NCI-H1436 treated with DMSO at 0.1 percent for 48 hours (cell line): ENCODE results near the gene EHBP1.
A peak's percentile ranks its signal among the peaks of the same experiment; 100 is the strongest.
"Not testable (repeated sequence)": the region's sequence is repeated elsewhere in the genome, so short reads cannot be mapped to it uniquely, and the experiment has no call there.

ENCODE experiments used
- DNase-seq: peaks from one replicate; lab custom pipeline; 2025; lab: John Stamatoyannopoulos, UW

EHBP1 gene

DNA sequence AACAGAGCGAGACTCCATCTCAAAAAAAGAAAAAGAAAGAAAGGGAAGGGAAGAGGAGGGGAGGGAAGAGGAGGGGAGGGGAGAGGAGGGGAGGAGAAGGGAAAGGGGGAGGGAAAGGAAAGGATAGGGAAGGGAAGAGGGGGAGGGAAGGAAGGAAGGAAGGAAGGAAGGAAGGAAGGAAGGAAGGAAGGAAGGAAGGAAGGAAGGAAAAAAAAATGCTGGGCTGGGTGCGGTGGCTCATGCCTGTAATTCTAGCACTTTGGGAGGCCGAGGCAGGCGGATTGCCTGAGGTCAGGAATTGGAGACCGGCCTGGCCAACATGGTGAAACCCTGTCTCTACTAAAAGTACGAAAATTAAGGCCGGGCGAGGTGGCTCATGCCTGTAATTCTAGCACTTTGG, 314.2 kb downstream of the EHBP1 start:
- not testable (repeated sequence) for DNase-seq

DNA sequence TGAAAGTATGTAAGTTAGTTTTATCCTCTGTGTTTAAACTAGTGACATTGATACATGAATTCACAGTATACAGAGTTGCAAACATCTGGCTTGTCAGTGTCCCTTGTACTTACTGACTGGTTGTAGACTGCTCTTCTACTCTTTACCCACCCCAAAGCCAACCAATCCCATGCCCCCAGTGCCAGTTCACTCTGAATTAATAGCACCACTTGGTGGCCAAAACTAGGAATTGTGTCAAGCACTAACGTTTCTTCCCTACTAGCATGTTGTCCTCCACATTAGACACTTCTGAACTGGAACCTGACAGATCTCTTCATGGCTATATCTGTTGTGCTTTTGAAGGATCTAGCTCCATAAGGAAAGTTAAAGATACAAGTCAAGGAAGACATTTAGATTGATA, 317.9 kb downstream of the EHBP1 start:
- no peak for DNase-seq

DNA sequence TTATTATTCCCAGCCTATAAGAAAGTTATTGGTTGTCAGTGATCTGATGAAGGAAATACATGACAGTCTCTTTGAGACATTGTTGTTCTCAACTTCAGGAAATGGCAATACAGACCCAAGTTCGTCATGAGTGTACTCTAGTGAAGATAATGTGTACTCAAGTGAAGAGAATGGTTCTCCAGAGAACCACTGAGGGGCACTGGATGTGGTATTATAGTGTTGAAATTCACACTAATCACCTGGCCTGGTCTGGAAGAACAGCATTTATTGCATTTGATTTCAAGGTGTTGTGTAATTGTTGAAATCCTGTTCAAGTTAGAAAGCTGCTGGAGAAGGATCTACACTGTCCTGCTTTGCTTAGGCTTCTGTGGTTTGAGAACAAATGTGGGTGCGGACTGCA, 321.7 kb downstream of the EHBP1 start:
- DNase-seq, result no peak

DNA sequence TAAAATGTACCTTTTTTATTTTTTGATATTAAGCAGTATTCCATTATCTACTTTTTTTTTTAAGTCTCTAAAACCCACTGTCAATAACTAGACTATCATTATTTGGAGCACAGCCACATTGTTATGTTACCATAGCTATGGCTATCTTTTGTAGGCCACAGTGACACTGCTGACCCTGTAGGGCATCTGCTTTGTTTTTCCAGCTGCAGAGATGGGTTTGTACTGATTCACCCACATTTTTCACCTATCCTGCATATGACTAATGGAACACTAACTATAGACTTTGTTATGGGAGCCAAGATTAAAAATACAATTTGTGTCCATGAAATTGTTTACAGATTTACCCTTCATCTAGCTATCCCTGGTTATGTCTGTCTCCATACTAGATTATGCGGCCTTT, 323.5 kb downstream of the EHBP1 start:
- DNase-seq, result no peak

DNA sequence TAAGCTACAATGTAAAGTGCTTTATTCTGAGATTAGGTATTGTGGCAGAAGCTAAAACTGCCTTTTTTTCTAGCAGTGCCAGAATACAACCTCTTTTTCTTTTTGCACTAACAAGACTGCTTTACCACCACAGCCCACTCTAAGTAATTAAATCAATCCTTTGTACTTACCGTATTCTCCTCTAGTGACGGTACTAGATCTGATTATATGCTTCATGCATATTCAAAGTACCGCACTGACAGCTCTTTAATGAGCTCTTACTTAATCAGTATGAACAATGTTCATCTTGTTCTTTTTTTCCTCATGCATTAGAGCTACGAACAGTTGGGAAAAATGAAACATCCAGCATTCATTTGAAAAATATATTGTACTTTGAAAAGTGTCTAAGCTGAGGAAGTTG, 329.0 kb downstream of the EHBP1 start:
- no peak for DNase-seq

DNA sequence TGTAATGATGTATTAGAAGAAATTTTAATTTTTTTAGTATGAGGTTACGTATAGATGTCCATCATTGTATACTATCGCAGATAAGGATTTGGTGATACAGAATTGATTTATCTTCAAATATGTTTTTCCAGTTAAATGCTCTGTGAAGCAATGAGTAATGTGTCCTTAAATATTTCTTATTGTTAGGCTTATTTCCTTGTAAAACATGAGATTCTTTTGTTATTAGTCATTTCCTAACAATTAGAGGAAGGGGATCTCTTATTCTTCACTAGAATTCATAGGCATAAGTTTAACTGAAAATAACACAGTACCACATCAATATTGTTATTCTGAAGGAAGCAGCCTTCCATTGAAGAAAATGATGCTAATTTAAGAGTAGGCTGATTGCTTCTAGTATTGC, 329.7 kb downstream of the EHBP1 start:
- DNase-seq, result no peak

DNA sequence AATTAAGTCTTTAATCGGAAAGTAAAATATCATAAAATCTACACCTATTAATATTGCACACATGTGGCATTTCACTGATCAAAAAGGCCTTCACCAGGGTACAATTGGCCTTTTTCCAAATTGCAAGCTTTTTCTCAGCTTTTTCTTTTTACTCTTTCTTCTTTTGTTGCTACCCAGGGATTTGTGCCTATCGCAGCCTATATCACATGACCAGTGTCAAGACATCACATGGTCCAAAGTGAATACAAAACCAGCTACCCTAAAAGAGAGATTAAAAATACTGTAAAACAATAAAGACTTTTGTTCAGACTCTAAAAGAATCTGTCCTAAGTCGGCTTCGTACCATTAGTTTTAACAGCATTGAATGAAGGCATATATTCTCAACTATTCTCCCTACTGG, 330.1 kb downstream of the EHBP1 start:
- DNase-seq, result no peak

DNA sequence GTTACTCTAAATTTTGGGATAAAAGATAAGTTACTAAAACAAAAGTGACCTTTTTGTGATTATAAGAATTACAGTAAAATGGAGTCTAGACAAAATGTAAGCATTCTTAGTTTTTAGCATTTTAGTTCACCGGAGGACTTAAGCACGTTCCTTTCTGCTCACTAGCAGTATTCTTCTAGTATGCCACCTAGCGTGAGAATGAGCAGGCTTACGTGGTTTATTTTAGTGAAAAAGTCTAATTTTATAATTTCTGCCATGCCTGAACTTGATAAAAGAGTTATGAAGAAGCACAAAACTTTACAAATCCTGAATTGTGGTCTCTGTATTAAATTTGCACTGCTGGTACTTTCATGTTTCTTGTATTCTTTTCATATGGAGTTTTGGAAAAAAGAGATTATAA, 332.5 kb downstream of the EHBP1 start:
- no peak for DNase-seq

DNA sequence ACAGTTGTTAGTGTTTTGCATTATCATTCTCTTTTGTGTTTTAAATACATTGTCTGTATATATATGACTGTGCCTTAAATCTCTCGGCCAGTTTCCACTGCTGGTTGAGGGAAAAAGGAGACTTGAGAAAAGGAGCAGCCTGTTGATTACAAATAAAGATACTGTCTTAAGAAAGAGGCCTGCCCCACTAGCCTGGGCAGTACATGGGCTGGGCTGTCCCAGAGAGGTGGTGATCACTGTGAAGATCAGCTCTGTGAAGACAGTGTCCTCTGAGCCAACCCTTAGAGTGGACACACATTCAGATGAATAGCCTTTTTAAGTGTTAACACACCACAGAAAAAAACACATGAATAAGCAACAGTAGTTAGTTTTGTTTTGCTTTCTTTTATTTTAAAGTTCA, 335.1 kb downstream of the EHBP1 start:
- no peak for DNase-seq

DNA sequence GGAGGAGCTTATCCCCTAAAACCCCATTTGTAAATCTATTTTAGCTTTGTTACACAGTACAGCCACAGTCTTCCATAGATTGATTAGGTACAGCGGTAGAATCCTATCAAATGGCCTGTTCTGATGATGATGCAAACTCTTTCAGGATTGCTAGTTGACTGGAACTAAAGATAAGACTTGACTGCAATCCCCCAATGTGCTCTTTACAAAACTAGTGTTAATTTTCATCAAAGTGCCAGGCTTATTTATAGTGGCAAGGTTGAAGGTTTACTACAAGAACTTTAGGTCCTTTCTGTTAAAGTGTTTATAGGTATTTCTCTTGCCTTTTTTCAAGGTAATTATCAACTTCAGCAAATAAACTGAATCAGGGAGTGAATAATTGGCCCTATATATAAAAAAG, 336.1 kb downstream of the EHBP1 start:
- DNase-seq, result no peak

DNA sequence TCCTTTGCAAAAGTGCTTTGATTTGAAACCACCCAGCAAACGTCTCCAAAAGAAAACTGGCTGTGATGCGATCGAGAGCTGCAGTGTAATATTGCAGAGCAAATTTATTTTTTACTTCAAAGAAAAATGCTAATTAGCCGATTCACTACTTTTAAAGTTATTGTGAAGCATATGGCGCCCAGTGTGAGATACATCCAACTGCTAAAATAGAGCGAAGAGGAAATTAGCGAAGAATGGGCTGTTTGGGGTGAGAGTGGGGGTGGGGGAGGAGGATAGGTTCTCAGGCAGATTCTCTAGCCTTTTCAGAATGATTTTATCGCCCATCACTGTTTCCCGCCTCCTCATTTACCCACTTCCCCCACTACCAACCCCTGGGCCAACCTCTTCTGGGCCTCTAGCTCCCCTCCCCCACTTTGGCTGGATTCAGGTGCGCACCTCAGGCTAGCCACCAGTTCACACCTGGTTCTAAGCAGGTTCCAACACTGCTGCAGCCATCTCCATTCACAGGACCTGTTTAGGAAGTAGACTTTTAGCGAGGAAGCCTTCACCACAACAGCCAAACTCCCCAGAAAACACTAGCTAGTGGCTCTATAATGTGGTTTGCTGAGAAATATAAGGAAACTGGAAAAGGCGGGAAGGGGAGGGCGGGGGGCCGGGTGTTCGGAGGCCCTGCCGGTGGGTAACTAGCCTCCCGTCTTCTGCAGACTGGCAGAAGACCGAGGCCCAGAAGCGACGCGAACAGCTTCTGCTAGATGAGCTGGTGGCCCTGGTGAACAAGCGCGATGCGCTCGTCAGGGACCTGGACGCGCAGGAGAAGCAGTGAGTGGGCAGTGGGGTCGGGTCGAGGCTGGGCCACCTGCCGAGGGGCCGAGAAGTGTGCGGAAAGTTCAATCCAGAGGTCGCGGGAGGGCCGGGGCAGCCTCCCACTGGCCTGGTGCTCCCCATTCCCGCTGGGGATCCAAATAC, 339.1 kb downstream of the EHBP1 start:
- no peak for DNase-seq

DNA sequence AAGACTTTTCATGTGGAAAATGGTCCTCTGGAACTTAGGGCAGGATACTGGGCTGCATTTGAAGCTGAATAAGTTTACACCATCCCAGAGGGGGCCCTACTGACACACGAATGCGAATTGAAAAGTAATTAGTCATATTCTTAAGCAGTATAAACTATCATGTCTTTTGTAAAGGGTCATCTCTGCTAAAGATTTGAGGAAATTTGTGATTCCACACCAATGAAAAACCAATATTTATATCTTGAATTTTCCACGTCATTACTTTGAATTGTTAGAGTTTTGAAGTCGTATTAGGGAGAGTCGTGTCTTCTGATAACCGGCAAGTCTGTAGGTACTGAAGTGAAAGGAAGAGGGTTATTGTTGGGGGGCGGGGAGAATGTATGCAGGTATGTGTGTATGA, 341.0 kb downstream of the EHBP1 start:
- no peak for DNase-seq

DNA sequence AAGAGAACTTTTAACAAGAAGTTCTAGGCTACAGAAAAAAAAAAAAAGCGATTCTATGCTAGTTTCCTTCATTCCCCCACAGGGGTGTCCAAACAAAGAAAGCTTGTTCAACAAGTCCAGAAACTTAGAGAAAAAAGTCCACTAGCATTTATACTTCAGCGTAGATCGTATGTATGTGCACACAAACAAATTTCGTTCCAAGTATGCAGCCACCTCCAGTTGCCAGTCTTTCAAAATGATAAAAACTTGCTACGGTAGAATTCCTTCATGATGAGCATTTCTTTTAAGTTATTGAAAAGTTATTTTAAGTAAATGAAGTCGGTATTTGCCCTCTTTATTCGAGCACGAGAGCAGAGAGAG, 341.4 kb downstream of the EHBP1 start:
- no peak for DNase-seq

DNA sequence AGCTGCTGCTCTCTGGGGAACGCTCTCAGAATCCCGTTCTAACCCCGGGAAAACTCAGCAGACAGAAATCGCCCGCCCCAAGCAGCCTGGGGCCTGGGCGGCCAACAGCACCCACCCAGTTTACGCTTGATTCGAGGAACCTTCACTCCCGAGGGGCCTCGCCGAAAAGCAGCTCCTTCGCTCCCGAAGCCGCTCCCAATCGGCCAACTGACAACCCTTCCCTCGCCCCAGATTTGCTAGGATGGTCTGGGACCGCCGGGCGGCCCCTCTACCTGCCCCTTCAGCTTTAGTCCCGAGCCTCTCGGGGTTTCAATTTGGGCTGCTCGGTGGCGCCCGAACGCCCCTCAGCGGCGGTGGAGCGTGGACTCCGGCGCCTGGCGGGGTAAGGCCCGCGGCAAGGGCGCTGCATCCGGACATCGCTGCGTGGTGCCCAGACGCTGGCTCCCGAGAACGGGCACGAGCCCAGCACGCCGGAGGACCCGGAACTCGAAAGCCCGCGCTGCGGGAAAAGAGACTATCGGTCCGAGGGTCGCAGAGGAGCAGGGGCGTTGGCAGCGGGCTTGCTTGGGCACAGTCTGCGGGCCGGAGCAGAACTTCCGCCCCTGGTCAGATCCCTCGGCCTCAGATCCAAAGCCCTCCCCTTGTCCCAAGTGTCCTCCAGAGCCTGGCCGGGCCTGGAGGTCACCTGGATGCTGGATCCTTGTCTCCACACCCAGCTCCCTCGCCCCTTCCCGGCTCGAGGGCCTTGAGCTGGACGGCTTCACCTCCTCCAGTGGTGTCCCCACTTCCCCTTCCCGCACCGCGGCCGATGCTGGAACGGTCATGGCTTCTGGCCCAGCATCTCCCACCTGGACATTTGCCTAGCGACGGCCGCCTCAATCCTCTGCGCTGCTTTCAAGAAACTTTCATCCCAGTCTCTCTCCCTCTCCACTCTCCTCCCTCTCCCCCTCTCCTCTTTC, 342.1 kb downstream of the EHBP1 start:
- no peak for DNase-seq

DNA sequence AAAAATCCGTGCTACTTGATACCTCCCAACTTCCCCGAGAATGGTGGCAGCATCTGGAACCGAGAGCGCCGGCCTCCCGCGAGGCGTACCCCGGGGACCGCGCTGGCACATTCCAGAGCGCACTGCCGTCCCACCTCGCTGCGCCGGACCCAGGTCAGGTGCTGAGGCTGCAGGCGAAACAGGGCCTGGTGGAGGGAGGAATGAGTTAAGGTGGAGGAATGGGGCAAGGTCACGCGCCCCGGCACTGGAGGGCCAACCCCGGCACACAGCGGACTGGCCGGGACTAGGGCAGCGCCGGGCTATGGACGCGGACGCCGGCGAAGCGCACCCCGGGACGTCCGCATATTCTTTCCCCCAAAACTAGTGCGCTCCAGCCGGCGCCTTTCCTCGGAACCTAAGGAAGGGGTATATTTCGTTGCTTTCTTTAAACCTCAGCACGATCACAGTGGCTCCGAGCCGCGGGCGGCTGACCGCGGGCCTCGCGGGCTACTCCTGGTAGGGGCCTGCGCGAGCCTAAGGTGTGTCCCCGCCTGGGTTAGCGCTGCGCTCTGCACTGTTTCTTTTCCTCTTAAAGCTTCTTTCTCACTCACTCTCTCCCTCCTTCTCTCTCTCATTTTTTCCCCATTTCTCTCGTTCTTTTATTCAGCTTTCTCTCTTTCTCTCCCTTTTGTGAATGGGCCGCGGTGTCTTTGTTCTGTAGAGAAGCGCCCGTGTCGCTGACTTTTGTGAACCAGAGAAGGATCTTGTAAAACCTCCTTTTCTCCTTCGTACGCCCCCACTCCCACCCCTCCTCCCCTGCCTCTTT, 343.1 kb downstream of the EHBP1 start:
- no peak for DNase-seq

DNA sequence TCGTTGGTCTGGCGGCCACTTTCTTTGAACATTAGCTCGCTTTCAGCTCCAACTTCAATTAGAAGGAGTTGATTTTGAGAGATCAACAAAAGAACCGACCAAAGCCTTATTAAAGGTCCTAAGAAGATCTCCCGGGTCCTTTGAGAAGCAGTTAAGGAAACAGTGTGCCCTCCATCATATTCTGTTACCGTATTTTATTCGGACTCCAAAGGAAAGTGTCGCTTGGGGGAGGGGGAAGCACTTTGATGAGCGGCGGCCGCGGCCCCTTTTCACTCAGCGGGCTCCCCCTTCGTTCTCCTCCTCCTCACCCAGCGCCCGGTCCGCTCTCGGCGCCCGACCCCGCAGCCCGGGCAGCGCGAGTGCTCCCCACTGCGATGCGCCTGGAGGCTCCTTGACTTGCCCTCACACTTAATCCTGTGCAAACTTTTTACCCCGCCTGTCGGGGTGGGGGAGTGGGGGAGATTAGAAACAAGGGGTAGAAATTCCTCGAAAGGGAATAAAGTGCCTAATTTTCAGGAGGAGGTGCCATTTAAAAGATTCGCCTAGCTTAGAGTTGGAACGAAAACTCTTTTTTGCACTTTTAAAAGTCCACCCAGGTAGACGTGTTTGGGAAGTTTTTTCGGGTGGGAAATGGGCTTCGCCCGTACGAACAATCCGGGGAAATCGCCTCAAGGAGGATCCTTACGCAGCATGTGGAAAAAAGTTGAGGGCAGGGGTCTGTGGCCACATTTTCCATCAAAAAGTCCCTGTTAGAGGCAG, 343.9 kb downstream of the EHBP1 start:
- no peak for DNase-seq

DNA sequence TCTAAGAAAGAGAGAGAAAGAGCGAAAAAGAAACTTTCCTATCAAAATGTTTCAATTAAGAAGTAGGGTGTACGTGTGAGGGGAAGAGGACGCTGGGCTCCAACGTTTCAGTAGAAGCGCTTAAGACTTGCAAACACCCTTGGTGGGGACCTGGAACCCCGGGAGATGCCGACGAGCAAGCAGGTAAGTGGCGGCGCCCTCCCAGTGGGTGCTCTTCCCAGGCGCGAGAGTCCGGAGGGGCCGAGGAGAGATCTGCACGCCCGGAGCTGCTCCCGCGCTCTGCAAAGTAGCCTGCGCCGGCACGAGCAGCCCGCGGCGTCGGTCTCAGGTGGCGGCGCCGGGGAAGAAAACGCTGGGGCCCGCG, 344.4 kb downstream of the EHBP1 start:
- DNase-seq, result no peak

DNA sequence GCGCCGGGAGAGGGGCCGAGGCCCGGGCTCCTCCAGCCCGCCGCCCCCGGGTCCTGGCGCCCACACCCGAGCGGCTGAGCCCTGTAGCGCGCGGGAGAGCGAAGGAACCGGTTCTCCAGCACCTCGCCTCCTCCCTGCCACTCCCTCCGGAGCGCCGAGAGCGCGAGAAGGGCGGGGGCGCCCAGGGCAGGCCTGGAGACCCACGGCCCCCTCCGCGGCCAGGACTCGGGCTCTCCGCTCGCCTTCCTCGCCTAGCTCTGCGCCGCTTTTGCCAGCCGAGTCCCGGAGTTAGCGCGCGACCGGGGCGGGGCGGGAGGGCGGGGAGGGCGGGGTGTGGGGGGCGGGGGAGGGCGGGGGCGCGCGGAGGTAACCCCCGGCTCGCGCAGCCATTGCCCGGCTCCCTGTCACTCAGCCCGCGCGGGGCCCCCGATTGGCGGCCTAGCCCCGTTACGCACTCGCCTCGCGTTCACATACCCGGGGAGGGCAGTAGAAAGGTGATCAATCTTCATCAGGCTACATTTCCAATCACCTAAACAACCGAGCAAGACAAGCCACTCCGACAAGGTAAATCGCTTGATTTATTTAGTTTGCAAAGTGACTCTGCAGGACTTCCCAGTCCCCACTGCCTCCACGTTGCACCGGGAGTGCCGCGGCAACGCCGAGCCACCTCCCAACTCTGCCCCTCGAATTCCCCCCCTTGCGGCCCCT, 345.0 kb downstream of the EHBP1 start, which contains the start of gene OTX1:
TSS of gene OTX1 (plus strand) at position 497 of the 708 bp plus-strand sequence. CDS start 2,161 bp downstream, outside the sequence.
- peak; percentile 22 for DNase-seq

DNA sequence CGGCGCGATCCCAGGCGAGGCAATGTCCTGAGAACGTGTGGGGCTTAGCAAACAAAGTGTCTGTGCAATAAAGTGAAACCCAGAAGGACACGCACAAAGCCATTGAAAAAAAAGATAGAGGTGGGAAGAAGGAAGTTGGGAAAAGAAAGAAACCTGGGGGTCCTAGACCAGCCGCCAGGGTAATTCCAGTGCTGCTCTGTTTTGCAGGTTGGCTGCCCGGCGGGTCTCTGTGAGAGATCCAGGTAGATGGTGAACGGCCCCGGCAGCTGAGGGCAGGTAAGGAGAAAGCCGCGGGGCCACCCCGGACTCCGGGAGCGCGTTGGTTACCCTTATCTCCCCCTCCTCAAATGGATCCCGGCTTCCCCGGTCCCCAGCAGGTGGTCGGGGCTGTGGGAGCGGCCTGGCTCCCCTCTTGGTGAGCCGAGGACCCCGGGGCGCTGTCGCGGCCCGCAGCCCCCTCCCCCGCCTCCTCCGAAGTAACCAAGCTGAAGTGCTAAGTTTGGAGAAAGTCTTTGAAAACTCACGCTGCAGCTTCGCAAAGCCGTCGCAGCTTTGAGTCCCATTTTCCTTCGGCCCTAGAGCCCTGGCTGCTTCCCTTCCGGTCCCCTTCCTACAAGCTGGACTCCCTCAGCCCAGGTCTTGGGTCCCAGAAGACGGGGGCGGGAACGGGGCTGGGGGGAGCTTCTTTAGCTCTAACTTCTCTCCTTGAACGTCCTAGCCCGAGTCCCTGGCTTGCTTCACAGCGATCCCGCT, 345.7 kb downstream of the EHBP1 start:
- no peak for DNase-seq

DNA sequence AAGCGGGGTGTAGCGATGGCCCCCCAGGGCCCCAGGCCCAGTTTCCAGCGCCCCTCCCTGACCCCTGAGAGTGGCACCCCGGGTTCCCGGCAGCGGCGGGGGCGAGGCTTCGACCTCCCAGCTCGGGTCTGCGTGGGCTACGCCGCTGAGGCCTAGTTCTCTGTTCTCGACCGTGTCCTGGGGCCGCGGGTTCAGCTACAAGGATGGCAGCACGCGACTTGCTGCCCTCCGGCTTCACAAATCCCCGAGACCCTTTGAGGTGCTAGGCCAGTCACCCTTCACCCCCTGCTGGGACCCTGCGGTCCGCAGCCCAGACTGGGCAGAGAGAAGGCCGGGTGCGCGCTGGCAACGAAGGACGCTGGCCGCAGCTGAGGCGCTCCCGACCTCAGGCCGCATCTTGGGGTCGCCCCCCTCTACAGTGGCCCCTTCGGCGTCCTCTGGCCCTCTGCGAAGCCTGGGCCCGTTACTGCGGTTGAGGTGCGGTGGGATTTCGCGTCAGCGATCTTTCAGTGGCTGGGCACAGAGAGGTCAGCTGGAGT, 346.4 kb downstream of the EHBP1 start:
- no peak for DNase-seq
